Measurements from ENCODE around the gene RSPO1. TPM values are rescaled to one million over a fixed set of nuclear protein-coding genes. Genes with fewer than 3 reads are reported as not detected.

The RSPO1 gene
- total and polyA plus RNA-seq, 2 of the 13 experiments (the other 11 are each of a cell fraction or from before 2014, with no cell fraction given), result not detected

DNA sequence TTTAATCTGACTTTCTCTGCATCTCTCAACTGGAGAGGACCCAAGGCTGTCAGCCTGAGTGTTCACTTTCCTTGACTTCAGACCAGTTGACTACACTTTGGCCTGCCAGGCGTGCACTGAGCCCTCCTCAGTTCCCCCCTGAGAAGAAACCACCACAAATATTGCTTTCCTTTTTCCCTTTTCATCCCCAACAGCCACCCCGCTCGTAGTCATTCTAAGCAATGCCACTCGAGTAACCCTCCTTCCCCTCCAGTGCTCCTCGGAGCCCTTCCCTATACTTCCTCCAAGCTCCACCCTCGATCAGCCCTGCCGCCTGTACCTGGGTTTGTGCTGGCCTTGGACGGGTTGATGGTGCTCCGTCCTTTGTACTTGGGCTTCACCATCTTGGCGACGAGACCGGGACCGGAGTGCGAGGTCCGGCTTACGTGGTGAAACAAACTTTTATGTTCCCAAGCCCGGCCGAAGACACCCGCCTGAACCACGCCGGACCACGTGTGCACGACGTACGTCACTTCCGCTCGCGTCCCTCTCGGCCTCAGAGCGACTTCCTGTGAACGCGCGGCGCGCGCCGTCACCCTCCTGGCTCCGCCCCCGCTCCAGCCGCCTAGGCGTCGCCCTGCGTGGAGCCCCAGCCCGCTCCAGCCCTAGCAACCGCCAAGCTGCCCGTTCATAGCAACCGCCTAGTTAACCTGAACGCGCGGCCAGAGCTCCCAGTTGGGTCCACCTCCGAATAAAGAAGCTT is 39.1 kb downstream of the RSPO1 start, which contains the start of gene GNL2 (continued):
- TF ChIP-seq AKAP8 (CRISPR knock-in tag; IDR thresholded peaks at IDR 0.05) (no peak), ZNF251 (CRISPR knock-in tag; IDR thresholded peaks at IDR 0.05) (no peak), RARG (CRISPR knock-in tag; IDR thresholded peaks at IDR 0.05; ENCODE audit: low read depth) (no peak), HMG20A (CRISPR knock-in tag; IDR thresholded peaks at IDR 0.05; ENCODE audit: borderline replicate concordance) (no peak), RORA (CRISPR knock-in tag; IDR thresholded peaks at IDR 0.05) (no peak), NFYC (CRISPR knock-in tag; IDR thresholded peaks at IDR 0.05) (no peak; the same call in 1 of the 2 replicates), PRMT3 (CRISPR knock-in tag; IDR thresholded peaks at IDR 0.05; ENCODE audit: borderline replicate concordance, low read depth) (no peak)
- TF ChIP-seq, protein P1, sequence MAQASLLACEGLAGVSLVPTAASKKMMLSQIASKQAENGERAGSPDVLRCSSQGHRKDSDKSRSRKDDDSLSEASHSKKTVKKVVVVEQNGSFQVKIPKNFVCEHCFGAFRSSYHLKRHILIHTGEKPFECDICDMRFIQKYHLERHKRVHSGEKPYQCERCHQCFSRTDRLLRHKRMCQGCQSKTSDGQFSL (CRISPR knock-in tag; IDR thresholded peaks at IDR 0.05), result no peak
- TF ChIP-seq, protein P2, sequence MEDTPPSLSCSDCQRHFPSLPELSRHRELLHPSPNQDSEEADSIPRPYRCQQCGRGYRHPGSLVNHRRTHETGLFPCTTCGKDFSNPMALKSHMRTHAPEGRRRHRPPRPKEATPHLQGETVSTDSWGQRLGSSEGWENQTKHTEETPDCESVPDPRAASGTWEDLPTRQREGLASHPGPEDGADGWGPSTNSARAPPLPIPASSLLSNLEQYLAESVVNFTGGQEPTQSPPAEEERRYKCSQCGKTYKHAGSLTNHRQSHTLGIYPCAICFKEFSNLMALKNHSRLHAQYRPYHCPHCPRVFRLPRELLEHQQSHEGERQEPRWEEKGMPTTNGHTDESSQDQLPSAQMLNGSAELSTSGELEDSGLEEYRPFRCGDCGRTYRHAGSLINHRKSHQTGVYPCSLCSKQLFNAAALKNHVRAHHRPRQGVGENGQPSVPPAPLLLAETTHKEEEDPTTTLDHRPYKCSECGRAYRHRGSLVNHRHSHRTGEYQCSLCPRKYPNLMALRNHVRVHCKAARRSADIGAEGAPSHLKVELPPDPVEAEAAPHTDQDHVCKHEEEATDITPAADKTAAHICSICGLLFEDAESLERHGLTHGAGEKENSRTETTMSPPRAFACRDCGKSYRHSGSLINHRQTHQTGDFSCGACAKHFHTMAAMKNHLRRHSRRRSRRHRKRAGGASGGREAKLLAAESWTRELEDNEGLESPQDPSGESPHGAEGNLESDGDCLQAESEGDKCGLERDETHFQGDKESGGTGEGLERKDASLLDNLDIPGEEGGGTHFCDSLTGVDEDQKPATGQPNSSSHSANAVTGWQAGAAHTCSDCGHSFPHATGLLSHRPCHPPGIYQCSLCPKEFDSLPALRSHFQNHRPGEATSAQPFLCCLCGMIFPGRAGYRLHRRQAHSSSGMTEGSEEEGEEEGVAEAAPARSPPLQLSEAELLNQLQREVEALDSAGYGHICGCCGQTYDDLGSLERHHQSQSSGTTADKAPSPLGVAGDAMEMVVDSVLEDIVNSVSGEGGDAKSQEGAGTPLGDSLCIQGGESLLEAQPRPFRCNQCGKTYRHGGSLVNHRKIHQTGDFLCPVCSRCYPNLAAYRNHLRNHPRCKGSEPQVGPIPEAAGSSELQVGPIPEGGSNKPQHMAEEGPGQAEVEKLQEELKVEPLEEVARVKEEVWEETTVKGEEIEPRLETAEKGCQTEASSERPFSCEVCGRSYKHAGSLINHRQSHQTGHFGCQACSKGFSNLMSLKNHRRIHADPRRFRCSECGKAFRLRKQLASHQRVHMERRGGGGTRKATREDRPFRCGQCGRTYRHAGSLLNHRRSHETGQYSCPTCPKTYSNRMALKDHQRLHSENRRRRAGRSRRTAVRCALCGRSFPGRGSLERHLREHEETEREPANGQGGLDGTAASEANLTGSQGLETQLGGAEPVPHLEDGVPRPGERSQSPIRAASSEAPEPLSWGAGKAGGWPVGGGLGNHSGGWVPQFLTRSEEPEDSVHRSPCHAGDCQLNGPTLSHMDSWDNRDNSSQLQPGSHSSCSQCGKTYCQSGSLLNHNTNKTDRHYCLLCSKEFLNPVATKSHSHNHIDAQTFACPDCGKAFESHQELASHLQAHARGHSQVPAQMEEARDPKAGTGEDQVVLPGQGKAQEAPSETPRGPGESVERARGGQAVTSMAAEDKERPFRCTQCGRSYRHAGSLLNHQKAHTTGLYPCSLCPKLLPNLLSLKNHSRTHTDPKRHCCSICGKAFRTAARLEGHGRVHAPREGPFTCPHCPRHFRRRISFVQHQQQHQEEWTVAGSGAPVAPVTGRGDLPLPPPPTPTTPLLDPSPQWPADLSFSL (CRISPR knock-in tag; IDR thresholded peaks at IDR 0.05), result no peak
- TF ChIP-seq, protein P3, sequence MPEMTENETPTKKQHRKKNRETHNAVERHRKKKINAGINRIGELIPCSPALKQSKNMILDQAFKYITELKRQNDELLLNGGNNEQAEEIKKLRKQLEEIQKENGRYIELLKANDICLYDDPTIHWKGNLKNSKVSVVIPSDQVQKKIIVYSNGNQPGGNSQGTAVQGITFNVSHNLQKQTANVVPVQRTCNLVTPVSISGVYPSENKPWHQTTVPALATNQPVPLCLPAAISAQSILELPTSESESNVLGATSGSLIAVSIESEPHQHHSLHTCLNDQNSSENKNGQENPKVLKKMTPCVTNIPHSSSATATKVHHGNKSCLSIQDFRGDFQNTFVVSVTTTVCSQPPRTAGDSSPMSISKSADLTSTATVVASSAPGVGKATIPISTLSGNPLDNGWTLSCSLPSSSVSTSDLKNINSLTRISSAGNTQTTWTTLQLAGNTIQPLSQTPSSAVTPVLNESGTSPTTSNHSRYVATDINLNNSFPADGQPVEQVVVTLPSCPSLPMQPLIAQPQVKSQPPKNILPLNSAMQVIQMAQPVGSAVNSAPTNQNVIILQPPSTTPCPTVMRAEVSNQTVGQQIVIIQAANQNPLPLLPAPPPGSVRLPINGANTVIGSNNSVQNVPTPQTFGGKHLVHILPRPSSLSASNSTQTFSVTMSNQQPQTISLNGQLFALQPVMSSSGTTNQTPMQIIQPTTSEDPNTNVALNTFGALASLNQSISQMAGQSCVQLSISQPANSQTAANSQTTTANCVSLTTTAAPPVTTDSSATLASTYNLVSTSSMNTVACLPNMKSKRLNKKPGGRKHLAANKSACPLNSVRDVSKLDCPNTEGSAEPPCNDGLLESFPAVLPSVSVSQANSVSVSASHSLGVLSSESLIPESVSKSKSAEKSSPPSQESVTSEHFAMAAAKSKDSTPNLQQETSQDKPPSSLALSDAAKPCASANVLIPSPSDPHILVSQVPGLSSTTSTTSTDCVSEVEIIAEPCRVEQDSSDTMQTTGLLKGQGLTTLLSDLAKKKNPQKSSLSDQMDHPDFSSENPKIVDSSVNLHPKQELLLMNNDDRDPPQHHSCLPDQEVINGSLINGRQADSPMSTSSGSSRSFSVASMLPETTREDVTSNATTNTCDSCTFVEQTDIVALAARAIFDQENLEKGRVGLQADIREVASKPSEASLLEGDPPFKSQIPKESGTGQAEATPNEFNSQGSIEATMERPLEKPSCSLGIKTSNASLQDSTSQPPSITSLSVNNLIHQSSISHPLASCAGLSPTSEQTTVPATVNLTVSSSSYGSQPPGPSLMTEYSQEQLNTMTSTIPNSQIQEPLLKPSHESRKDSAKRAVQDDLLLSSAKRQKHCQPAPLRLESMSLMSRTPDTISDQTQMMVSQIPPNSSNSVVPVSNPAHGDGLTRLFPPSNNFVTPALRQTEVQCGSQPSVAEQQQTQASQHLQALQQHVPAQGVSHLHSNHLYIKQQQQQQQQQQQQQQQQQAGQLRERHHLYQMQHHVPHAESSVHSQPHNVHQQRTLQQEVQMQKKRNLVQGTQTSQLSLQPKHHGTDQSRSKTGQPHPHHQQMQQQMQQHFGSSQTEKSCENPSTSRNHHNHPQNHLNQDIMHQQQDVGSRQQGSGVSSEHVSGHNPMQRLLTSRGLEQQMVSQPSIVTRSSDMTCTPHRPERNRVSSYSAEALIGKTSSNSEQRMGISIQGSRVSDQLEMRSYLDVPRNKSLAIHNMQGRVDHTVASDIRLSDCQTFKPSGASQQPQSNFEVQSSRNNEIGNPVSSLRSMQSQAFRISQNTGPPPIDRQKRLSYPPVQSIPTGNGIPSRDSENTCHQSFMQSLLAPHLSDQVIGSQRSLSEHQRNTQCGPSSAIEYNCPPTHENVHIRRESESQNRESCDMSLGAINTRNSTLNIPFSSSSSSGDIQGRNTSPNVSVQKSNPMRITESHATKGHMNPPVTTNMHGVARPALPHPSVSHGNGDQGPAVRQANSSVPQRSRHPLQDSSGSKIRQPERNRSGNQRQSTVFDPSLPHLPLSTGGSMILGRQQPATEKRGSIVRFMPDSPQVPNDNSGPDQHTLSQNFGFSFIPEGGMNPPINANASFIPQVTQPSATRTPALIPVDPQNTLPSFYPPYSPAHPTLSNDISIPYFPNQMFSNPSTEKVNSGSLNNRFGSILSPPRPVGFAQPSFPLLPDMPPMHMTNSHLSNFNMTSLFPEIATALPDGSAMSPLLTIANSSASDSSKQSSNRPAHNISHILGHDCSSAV (CRISPR knock-in tag; IDR thresholded peaks at IDR 0.05; ENCODE audit: borderline replicate concordance), result no peak
- TF ChIP-seq, protein P4, sequence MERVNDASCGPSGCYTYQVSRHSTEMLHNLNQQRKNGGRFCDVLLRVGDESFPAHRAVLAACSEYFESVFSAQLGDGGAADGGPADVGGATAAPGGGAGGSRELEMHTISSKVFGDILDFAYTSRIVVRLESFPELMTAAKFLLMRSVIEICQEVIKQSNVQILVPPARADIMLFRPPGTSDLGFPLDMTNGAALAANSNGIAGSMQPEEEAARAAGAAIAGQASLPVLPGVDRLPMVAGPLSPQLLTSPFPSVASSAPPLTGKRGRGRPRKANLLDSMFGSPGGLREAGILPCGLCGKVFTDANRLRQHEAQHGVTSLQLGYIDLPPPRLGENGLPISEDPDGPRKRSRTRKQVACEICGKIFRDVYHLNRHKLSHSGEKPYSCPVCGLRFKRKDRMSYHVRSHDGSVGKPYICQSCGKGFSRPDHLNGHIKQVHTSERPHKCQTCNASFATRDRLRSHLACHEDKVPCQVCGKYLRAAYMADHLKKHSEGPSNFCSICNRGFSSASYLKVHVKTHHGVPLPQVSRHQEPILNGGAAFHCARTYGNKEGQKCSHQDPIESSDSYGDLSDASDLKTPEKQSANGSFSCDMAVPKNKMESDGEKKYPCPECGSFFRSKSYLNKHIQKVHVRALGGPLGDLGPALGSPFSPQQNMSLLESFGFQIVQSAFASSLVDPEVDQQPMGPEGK (CRISPR knock-in tag; IDR thresholded peaks at IDR 0.05), result 0 out of 2 replicates have a peak, but pooled peaks have one; percentile 10
